Measurements from ENCODE around the gene AHNAK. TPM values are rescaled to one million over a fixed set of nuclear protein-coding genes. Genes with fewer than 3 reads are reported as not detected.

AHNAK gene
- total and polyA plus RNA-seq, 2 of the 8 experiments (the other 6 are each of a cell fraction or from before 2014, with no cell fraction given) = 2.0 to 5.8 TPM

DNA sequence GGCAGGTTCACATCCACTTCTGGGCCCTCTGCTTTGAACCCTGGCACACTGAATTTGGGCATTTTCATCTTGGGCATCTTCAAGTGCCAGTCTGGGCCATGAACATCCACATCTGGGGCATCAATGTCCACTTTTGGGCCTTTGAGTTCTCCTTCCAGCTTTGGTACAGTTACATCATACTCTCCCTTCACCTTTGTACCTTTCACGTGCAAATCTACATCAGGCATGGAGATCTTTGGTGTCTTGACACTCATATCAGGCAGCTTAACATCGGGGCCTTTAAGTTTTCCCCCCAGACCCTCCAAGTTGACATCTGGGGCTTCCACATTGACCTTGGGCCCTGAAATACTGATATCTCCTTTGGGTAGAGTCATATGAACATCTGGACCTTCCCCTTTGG is 14.5 kb downstream of the AHNAK start:
- CTCF ChIA-PET (ENCODE audit: partially characterized antibody) = no interaction called here
- Histone ChIP-seq H2BK15ac (ENCODE audit: low read length) (no peak overlapping the region), H2BK12ac (ENCODE audit: low read depth, low read length) (no peak overlapping the region), H4K20me1 (replicated peaks in 1 of 2; ENCODE audit: control insufficient read depth in 1 of 2, insufficient read depth in 2 of 2, low read length in 2 of 2) (no peaks in the 10 kb centered on the region), H4K5ac (ENCODE audit: insufficient read length, low read depth, low read length) (no peak overlapping the region), H3K4ac (replicated peaks; ENCODE audit: insufficient read length, low read depth, low read length) (no peak overlapping the region), H3K9me3 (ENCODE audit: insufficient read depth in 2 of 2, low read depth in 1 of 2, low read length in 1 of 2) (no peaks in the 10 kb centered on the region; a peak in 2 of 4 replicates), H3K23ac (ENCODE audit: insufficient read length) (no peak overlapping the region), H3K4me2 (ENCODE audit: insufficient read depth in 1 of 2, low read depth in 2 of 2, low read length in 2 of 2) (no peak overlapping the region), H3K4me1 (replicated peaks in 1 of 4; ENCODE audit: control insufficient read depth in 3 of 4, insufficient read depth in 4 of 4, low read length in 3 of 4) (peaks cover 0 to 6% (median 3%) of the 10 kb centered on the region in 4 experiments; a peak in 3 of 7 replicates), H3K4me3 (ENCODE audit: extremely low read depth in 1 of 4, insufficient read depth in 2 of 4, low read depth in 3 of 4, low read length in 4 of 4) (no peak overlapping the region), H3K14ac (ENCODE audit: insufficient read length) (no peak overlapping the region), H3K18ac (ENCODE audit: extremely low read depth, low read length) (no peak overlapping the region), H2BK20ac (ENCODE audit: low read length) (no peak overlapping the region), H4K8ac (ENCODE audit: extremely low read depth, insufficient read depth, low read length) (no peak overlapping the region), H3K23me2 (ENCODE audit: low read depth, low read length) (no peaks in the 10 kb centered on the region), H3K79me1 (ENCODE audit: low read depth, low read length) (no peaks in the 10 kb centered on the region), H3K27me3 (replicated peaks in 1 of 4; ENCODE audit: control insufficient read depth in 3 of 4, extremely low read depth in 1 of 4, insufficient read depth in 3 of 4, low read length in 3 of 4) (no peaks in the 10 kb centered on the region), H3K56ac (replicated peaks; ENCODE audit: insufficient read length, low read depth, low read length) (no peak overlapping the region), H3K27ac (ENCODE audit: low read depth, low read length) (no peak overlapping the region), H2AK5ac (ENCODE audit: low read depth, low read length) (no peak overlapping the region), H2BK120ac (replicated peaks; ENCODE audit: low read depth, low read length) (no peak overlapping the region), H3K79me2 (ENCODE audit: control insufficient read depth in 1 of 2, insufficient read depth in 2 of 2, low read length in 2 of 2) (no peaks in the 10 kb centered on the region), H3K36me3 (ENCODE audit: control insufficient read depth in 2 of 4, insufficient read depth in 4 of 4, low read length in 3 of 4) (peaks cover 0 to 4% (median 0%) of the 10 kb centered on the region in 4 experiments; a peak in 1 of 8 replicates), H4K91ac (replicated peaks; ENCODE audit: insufficient read length, low read length) (no peak overlapping the region), H3K9ac (replicated peaks in 1 of 4; ENCODE audit: extremely low read depth in 1 of 4, low read depth in 3 of 4, low read length in 3 of 4) (no peak overlapping the region), H2AFZ (ENCODE audit: low read length) (no peak overlapping the region), H2BK5ac (ENCODE audit: low read depth, low read length) (no peak overlapping the region)
- FAIRE-seq (no peak), DNase-seq (ENCODE audit: low read depth in 1 of 2, low spot score in 2 of 2) (no peak)
- POLR2A ChIA-PET (ENCODE audit: partially characterized antibody) = no interaction called here
- 91% methylated on average over 2 of the region's 2 CpGs; no CpG with 5 or more reads in 1 of the 2 experiments for WGBS, 2 experiments (ENCODE audit: extremely low coverage in 1 of 2, insufficient coverage in 1 of 2, insufficient read length in 1 of 2, insufficient replicate concordance in 2 of 2, low coverage in 1 of 2, low lambda C conversion rate in 2 of 2, missing lambda C conversion rate in 1 of 2)
- TF ChIP-seq JUN (IDR thresholded peaks at IDR 0.05; ENCODE audit: low read depth, low read length) (no peak), POLR2AphosphoS5 (IDR thresholded peaks at IDR 0.05; ENCODE audit: low read depth, low read length) (no peak), HDAC6 (IDR thresholded peaks at IDR 0.05; ENCODE audit: low read depth, low read length) (no peak), POU5F1 (IDR thresholded peaks at IDR 0.05; ENCODE audit: low read depth, low read length) (no peak), BCL11A (IDR thresholded peaks at IDR 0.05; ENCODE audit: low read depth in 2 of 2, low read length in 2 of 2) (no peak), CBX8 (IDR thresholded peaks at IDR 0.05; ENCODE audit: borderline replicate concordance, low read depth, low read length) (no peak), TAF7 (optimal IDR thresholded peaks at IDR 0.05; ENCODE audit: borderline replicate concordance, low read depth, low read length) (no peak), CEBPB (IDR thresholded peaks at IDR 0.05; ENCODE audit: low read depth, low read length) (no peak), CREB1 (IDR thresholded peaks at IDR 0.05) (no peak), PHF8 (conservative IDR thresholded peaks at IDR 0.05; ENCODE audit: low read depth, low read length) (no peak), ZNF274 (IDR thresholded peaks at IDR 0.05; ENCODE audit: borderline replicate concordance, extremely low read depth, low read length) (no peak), CBX5 (IDR thresholded peaks at IDR 0.05; ENCODE audit: low read depth, low read length) (no peak), SAP30 (IDR thresholded peaks at IDR 0.05; ENCODE audit: insufficient read depth, insufficient replicate concordance, low read length) (no peak)
- TF ChIP-seq, protein P1, sequence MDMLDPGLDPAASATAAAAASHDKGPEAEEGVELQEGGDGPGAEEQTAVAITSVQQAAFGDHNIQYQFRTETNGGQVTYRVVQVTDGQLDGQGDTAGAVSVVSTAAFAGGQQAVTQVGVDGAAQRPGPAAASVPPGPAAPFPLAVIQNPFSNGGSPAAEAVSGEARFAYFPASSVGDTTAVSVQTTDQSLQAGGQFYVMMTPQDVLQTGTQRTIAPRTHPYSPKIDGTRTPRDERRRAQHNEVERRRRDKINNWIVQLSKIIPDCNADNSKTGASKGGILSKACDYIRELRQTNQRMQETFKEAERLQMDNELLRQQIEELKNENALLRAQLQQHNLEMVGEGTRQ (IDR thresholded peaks at IDR 0.05; ENCODE audit: low read length) = no peak
